Measurements from ENCODE around the gene ASIC1.

The ASIC1 gene

GRCh38 chr12:50057000-50057841, at the start of gene ASIC1:
ASIC1 (plus strand) TSS chr12:50057596; CDS start chr12:50058767, 1,171 bp downstream.
- Histone ChIP-seq H3K36me3 (0 out of 2 replicates have a peak, but pooled peaks cover 6% of the 10 kb centered on the region), H4K20me1 (peaks cover 8% of the 10 kb centered on the region; the same call in 1 of the 2 replicates), H3K9me3 (no peaks in the 10 kb centered on the region), H3K4me2 (peak within 1 kb of the TSS; percentile 92), H3K4me1 (peaks cover 39% of the 10 kb centered on the region), H3K27me3 (peaks cover 37% of the 10 kb centered on the region), H3K4me3 (peak within 1 kb of the TSS; percentile 78), H3K9ac (peak within 1 kb of the TSS; percentile 72), H3K27ac (peak within 1 kb of the TSS; percentile 51)
- TF ChIP-seq Cebpa-rat (IDR thresholded peaks at IDR 0.05): no peak

GRCh38 chr12:50013361-50014147, 43.8 kb upstream of the ASIC1 start:
- H3K27ac ChIP-seq: no peak overlapping the region
- no peaks in the 10 kb centered on the region for H3K27me3 ChIP-seq
- no peak overlapping the region for H3K9ac ChIP-seq
- no peaks in the 10 kb centered on the region for H3K9me3 ChIP-seq
- peaks cover 26% of the 10 kb centered on the region for H3K4me1 ChIP-seq
- H3K36me3 ChIP-seq: peaks cover 83% of the 10 kb centered on the region
- peak overlapping the region; percentile 32; the same call in 1 of the 2 replicates for H3K4me2 ChIP-seq
- peaks cover 62% of the 10 kb centered on the region for H4K20me1 ChIP-seq
- no peak for TF ChIP-seq Cebpa-rat (IDR thresholded peaks at IDR 0.05)
- no peak overlapping the region for H3K4me3 ChIP-seq

GRCh38 chr12:50014342-50014741, 43.1 kb upstream of the ASIC1 start:
- peaks cover 62% of the 10 kb centered on the region for H4K20me1 ChIP-seq
- peaks cover 21% of the 10 kb centered on the region for H3K4me1 ChIP-seq
- H3K9me3 ChIP-seq: no peaks in the 10 kb centered on the region
- no peak overlapping the region for H3K4me3 ChIP-seq
- no peak overlapping the region for H3K9ac ChIP-seq
- H3K36me3 ChIP-seq: peaks cover 82% of the 10 kb centered on the region
- no peak for TF ChIP-seq Cebpa-rat (IDR thresholded peaks at IDR 0.05)
- H3K4me2 ChIP-seq: peak overlapping the region; percentile 32; the same call in 1 of the 2 replicates
- no peaks in the 10 kb centered on the region for H3K27me3 ChIP-seq
- no peak overlapping the region for H3K27ac ChIP-seq

DNA sequence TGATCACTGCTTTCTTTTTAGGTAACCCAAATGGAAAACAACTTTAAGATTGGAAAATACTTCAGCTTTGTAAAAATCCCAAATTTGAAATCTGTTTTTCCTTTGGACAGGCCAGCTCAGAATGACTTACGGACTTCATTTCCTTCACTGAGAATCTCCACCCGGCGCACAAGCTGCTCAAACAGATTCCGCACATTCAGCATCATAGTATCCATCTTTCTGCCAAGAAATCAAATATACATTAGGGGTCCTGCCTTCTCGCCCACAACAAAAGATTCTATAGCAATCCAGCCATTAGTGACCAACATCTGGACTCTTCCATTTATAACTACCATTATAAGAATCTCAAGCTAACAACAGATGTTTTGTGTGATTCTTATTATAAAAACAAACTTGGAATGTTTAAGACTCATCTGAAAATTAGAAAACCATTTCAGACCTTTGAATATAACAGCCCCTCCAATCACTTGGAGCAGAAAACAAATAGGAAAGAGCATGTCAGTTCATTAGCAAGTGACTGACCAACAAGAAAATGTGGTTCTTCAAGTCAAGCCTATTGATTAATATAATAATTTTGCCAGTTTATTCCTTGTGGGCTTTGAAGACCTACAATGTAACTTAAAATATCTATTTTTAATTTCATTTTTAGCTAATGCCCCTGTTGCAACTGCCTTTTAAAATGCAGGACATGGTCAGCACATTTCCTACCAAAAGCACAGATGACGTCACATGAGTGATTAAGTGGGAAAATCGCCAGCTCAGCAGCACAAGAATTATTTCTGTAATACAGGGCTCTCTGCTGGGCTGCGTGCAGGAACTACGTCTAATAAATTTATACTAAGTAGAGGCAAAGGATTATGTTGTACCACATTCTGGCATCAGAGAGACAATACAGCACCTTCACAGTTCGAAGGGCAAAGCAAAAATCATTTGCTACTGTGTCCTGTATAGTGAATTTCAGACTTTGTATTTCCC, 40.6 kb upstream of the ASIC1 start:
- no peaks in the 10 kb centered on the region for H3K9me3 ChIP-seq
- no peak overlapping the region for H3K4me3 ChIP-seq
- H3K4me2 ChIP-seq: no peak overlapping the region
- no peak overlapping the region for H3K27ac ChIP-seq
- H3K9ac ChIP-seq: no peak overlapping the region
- no peaks in the 10 kb centered on the region for H3K27me3 ChIP-seq
- peaks cover 76% of the 10 kb centered on the region for H4K20me1 ChIP-seq
- TF ChIP-seq Cebpa-rat (IDR thresholded peaks at IDR 0.05): no peak
- H3K36me3 ChIP-seq: peaks cover 66% of the 10 kb centered on the region
- H3K4me1 ChIP-seq: peaks cover 21% of the 10 kb centered on the region

- Histone ChIP-seq H4K20me1 (peaks cover 76% of the 10 kb centered on the region), H3K9ac (no peak overlapping the region), H3K9me3 (no peaks in the 10 kb centered on the region), H3K36me3 (peaks cover 57% of the 10 kb centered on the region), H3K4me1 (peaks cover 28% of the 10 kb centered on the region), H3K27me3 (no peaks in the 10 kb centered on the region), H3K27ac (no peak overlapping the region), H3K4me3 (no peak overlapping the region), H3K4me2 (no peak overlapping the region)
- no peak for TF ChIP-seq Cebpa-rat (IDR thresholded peaks at IDR 0.05)
These were observed 39.8 kb upstream of the ASIC1 start for GRCh38 chr12:50017641-50018040.

DNA sequence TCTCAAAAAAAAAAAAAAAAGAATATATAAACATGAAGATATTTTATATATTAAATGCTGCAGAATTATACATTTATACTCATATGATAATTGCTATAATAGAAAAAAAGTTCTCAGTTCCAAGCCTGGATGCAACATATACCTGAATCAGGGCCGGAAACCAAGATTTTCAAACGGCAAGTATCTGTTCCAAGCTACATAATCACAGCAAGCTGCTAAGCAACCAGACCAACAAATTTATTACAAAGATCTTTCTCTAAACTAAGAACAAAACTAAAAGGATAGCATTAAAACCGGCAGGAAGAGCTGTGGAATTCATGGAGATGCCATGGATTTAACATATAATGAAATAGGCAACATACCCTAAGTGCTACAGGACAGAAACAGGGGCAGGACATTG, 39.2 kb upstream of the ASIC1 start:
- H3K4me2 ChIP-seq: no peak overlapping the region
- H3K4me3 ChIP-seq: no peak overlapping the region
- peaks cover 75% of the 10 kb centered on the region for H4K20me1 ChIP-seq
- H3K27me3 ChIP-seq: no peaks in the 10 kb centered on the region
- H3K9ac ChIP-seq: no peak overlapping the region
- TF ChIP-seq Cebpa-rat (IDR thresholded peaks at IDR 0.05): no peak
- peaks cover 33% of the 10 kb centered on the region for H3K4me1 ChIP-seq
- peaks cover 57% of the 10 kb centered on the region for H3K36me3 ChIP-seq
- no peaks in the 10 kb centered on the region for H3K9me3 ChIP-seq
- H3K27ac ChIP-seq: no peak overlapping the region

DNA sequence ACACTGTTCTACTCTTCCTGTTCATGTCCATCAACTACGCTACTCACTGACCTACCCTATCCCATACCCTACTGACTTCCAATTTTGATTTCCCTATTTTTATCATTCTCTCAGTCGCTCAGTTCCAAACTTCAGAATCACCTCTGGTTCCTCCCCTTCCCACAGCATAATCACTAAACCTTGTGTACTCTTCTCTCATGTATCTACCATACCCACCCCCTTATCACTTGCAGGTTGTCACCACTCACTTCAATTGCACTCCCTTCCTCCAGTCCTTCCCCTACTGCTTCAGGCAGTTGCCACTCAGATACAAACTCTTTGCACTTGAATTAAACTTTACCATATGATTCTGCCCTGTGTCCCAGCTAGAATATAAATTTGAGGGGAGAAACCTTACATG, 38.4 kb upstream of the ASIC1 start:
- Histone ChIP-seq H3K9me3 (no peaks in the 10 kb centered on the region), H3K9ac (no peak overlapping the region), H4K20me1 (peaks cover 66% of the 10 kb centered on the region), H3K27ac (no peak overlapping the region), H3K4me3 (no peak overlapping the region), H3K36me3 (peaks cover 56% of the 10 kb centered on the region), H3K4me2 (no peak overlapping the region), H3K27me3 (no peaks in the 10 kb centered on the region), H3K4me1 (peaks cover 33% of the 10 kb centered on the region)
- TF ChIP-seq Cebpa-rat (IDR thresholded peaks at IDR 0.05): no peak

DNA sequence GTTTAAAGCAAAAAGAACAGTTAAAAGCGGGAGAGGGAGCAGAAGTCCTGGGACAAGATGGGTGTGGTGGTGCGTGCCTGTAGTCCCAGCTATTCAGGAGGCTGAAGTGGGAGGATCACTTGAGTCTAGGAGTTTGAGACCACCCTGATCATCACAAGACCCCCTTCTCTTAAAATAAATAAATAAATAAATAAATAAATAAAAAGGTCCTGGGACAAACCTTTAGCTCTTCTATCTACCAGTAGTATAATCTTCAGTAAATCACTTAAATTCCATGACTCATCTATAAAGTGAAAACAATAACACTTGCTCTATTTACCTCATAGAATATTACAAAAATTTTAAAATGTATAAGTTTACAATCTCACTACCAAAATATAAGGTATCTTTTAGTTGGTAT, 37.9 kb upstream of the ASIC1 start:
- Histone ChIP-seq H3K27me3 (no peaks in the 10 kb centered on the region), H3K4me1 (peaks cover 33% of the 10 kb centered on the region), H4K20me1 (peaks cover 61% of the 10 kb centered on the region), H3K27ac (no peak overlapping the region), H3K9me3 (no peaks in the 10 kb centered on the region), H3K4me3 (no peak overlapping the region), H3K36me3 (peaks cover 50% of the 10 kb centered on the region), H3K4me2 (no peak overlapping the region), H3K9ac (no peak overlapping the region)
- TF ChIP-seq Cebpa-rat (IDR thresholded peaks at IDR 0.05): no peak

DNA sequence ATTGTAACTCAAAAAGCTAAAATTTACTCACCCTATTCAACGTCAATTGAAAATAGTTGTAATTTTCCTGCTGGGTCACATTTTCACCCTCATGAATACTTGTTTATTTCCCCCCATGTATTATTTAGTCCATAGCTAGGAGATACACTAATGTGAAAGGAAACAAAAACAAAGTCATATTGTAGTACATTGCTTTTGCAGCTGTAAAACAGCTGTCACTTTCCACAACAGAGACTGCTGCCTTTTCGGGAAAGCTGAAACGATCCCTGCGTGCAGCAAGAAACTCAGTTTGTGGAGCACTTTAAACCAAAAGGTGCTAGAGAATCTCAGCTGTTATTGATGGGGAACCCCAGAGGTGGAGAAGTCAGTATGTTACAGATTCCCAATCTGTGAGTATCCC, 36.4 kb upstream of the ASIC1 start:
- peaks cover 52% of the 10 kb centered on the region for H4K20me1 ChIP-seq
- no peak overlapping the region for H3K27ac ChIP-seq
- no peaks in the 10 kb centered on the region for H3K27me3 ChIP-seq
- TF ChIP-seq Cebpa-rat (IDR thresholded peaks at IDR 0.05): no peak
- no peaks in the 10 kb centered on the region for H3K9me3 ChIP-seq
- H3K4me3 ChIP-seq: no peak overlapping the region
- no peak overlapping the region for H3K9ac ChIP-seq
- peaks cover 36% of the 10 kb centered on the region for H3K36me3 ChIP-seq
- no peak overlapping the region for H3K4me2 ChIP-seq
- peaks cover 31% of the 10 kb centered on the region for H3K4me1 ChIP-seq
